ENCODE data around the gene AQP7.

GRCh38 chr9:33351547-33351946 is 50.8 kb downstream of the AQP7 start:
- TF ChIP-seq, protein P1, sequence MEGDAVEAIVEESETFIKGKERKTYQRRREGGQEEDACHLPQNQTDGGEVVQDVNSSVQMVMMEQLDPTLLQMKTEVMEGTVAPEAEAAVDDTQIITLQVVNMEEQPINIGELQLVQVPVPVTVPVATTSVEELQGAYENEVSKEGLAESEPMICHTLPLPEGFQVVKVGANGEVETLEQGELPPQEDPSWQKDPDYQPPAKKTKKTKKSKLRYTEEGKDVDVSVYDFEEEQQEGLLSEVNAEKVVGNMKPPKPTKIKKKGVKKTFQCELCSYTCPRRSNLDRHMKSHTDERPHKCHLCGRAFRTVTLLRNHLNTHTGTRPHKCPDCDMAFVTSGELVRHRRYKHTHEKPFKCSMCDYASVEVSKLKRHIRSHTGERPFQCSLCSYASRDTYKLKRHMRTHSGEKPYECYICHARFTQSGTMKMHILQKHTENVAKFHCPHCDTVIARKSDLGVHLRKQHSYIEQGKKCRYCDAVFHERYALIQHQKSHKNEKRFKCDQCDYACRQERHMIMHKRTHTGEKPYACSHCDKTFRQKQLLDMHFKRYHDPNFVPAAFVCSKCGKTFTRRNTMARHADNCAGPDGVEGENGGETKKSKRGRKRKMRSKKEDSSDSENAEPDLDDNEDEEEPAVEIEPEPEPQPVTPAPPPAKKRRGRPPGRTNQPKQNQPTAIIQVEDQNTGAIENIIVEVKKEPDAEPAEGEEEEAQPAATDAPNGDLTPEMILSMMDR (IDR thresholded peaks at IDR 0.05) = no peak
- no peak for TF ChIP-seq POLR2A (IDR thresholded peaks at IDR 0.05)

All from uterus (tissue), 2 donors.